H9 (cell line): ENCODE data around the gene SEC14L5. TPM values are rescaled to one million over a fixed set of nuclear protein-coding genes. Genes with fewer than 3 reads are reported as not detected.

Source experiments
- DNase-seq: peaks from one replicate; pipeline ENCODE4 v3.0.0-alpha.2; 2017
- H2AFZ ChIP-seq: one replicate; pipeline ENCODE4 v1.6.1; 2013; ENCODE audit warnings: mild to moderate bottlenecking, low read length, control low read depth, moderate library complexity
- H2AK5ac ChIP-seq: 2 replicates; pipeline ENCODE4 v1.6.1; 2013; ENCODE audit warnings: low read length, control low read depth, mixed read lengths; ENCODE audit not compliant: insufficient read length
- H2BK120ac ChIP-seq: one replicate; pipeline ENCODE4 v1.6.1; 2013; ENCODE audit warnings: low read depth, mild to moderate bottlenecking, low read length, control low read depth, inconsistent platforms; ENCODE audit not compliant: poor library complexity, severe bottlenecking
- H2BK12ac ChIP-seq: 2 replicates; pipeline ENCODE4 v1.6.1; 2013; ENCODE audit warnings: low read length, control low read depth, mixed read lengths, low read depth; ENCODE audit not compliant: insufficient read length
- H2BK15ac ChIP-seq: 2 replicates; pipeline ENCODE4 v1.6.1; 2013; ENCODE audit warnings: low read depth, low read length, control low read depth
- H2BK20ac ChIP-seq: one replicate; pipeline ENCODE4 v1.6.1; 2013; ENCODE audit warnings: low read depth, mild to moderate bottlenecking, low read length, control low read depth, inconsistent platforms; ENCODE audit not compliant: poor library complexity, severe bottlenecking
- H2BK5ac ChIP-seq: 2 replicates; pipeline ENCODE4 v1.6.1; 2013; ENCODE audit warnings: low read length, control low read depth, mixed read lengths; ENCODE audit not compliant: insufficient read length
- H3K14ac ChIP-seq: 2 replicates; pipeline ENCODE4 v1.6.1; 2013; ENCODE audit warnings: low read length, control low read depth; ENCODE audit not compliant: insufficient read depth
- H3K18ac ChIP-seq: 2 replicates; pipeline ENCODE4 v1.6.1; 2013; ENCODE audit warnings: low read depth, mild to moderate bottlenecking, mixed read lengths, low read length, control low read depth; ENCODE audit not compliant: insufficient read length
- H3K23ac ChIP-seq: 2 replicates; pipeline ENCODE4 v1.6.1; 2013; ENCODE audit warnings: low read length, control low read depth, mixed read lengths, low read depth; ENCODE audit not compliant: insufficient read length
- H3K23me2 ChIP-seq: 2 replicates; pipeline ENCODE4 v1.6.1; 2013; ENCODE audit warnings: low read depth, mild to moderate bottlenecking, mixed read lengths, low read length, control low read depth; ENCODE audit not compliant: insufficient read length, poor library complexity, severe bottlenecking
- H3K27ac ChIP-seq: 2 replicates; pipeline ENCODE4 v1.5.1; 2013; ENCODE audit warnings: low read length, control low read depth, mixed read lengths, low read depth; ENCODE audit not compliant: insufficient read length
- H3K27me3 ChIP-seq: 2 replicates; pipeline ENCODE4 v1.6.1; 2013; ENCODE audit warnings: low read length, control low read depth, inconsistent platforms; ENCODE audit not compliant: insufficient read depth
- H3K4ac ChIP-seq: 2 replicates; pipeline ENCODE4 v1.6.1; 2013; ENCODE audit warnings: low read depth, mild to moderate bottlenecking, control low read depth, inconsistent platforms, low read length, moderate library complexity
- H3K4me1 ChIP-seq: 2 replicates; pipeline ENCODE4 v1.6.1; 2013; ENCODE audit warnings: low read length, control low read depth, inconsistent platforms; ENCODE audit not compliant: insufficient read depth
- H3K4me2 ChIP-seq: 2 replicates; pipeline ENCODE4 v1.6.1; 2013; ENCODE audit warnings: low read length, control low read depth, mixed read lengths; ENCODE audit not compliant: insufficient read length, insufficient read depth
- H3K56ac ChIP-seq: 2 replicates; pipeline ENCODE4 v1.6.1; 2013; ENCODE audit warnings: low read depth, mild to moderate bottlenecking, mixed read lengths, low read length, control low read depth; ENCODE audit not compliant: insufficient read length
- H3K79me1 ChIP-seq: 2 replicates; pipeline ENCODE4 v1.6.1; 2013; ENCODE audit warnings: low read depth, mild to moderate bottlenecking, moderate library complexity, low read length, control low read depth, inconsistent platforms; ENCODE audit not compliant: insufficient read depth, poor library complexity, severe bottlenecking
- H3K79me2 ChIP-seq: 2 replicates; pipeline ENCODE4 v1.6.1; 2013; ENCODE audit warnings: low read length, control low read depth, inconsistent platforms; ENCODE audit not compliant: insufficient read depth
- H3K9ac ChIP-seq: 2 replicates; pipeline ENCODE4 v1.6.1; 2013; ENCODE audit warnings: low read length, control low read depth, mixed read lengths; ENCODE audit not compliant: insufficient read length; ENCODE audit errors: extremely low read depth
- H3K9me3 ChIP-seq: one replicate; pipeline ENCODE4 v1.6.1; 2013; ENCODE audit warnings: low read depth, low read length, inconsistent platforms; ENCODE audit not compliant: control insufficient read depth
- H3T11ph ChIP-seq: one replicate; pipeline ENCODE4 v1.6.1; 2013; ENCODE audit warnings: mild to moderate bottlenecking, low read length, control low read depth, inconsistent platforms
- H4K20me1 ChIP-seq: one replicate; pipeline ENCODE4 v1.6.1; 2013; ENCODE audit not compliant: control insufficient read depth, insufficient read length, insufficient read depth
- H4K5ac ChIP-seq: 2 replicates; pipeline ENCODE4 v1.6.1; 2013; ENCODE audit warnings: low read depth, mild to moderate bottlenecking, mixed read lengths, low read length, control low read depth; ENCODE audit not compliant: insufficient read length
- H4K8ac ChIP-seq: replicated peaks from 2 replicates; pipeline ENCODE4 v1.6.1; 2013; ENCODE audit warnings: low read length, control low read depth, mixed read lengths, low read depth; ENCODE audit not compliant: insufficient read length
- H4K91ac ChIP-seq: 2 replicates; pipeline ENCODE4 v1.6.1; 2013; ENCODE audit warnings: low read depth, mild to moderate bottlenecking, moderate library complexity, mixed read lengths, low read length, control low read depth; ENCODE audit not compliant: insufficient read length
- H3K27ac Mint-ChIP-seq, 3 experiments: 2 replicates in 2 of 3; 3 replicates in 1 of 3; pipeline ENCODE4 v1.8.0; 2020 to 2021; ENCODE audit warnings: mixed read lengths in 3 of 3, mild to moderate bottlenecking in 1 of 3, moderate library complexity in 1 of 3
- H3K27me3 Mint-ChIP-seq: 2 replicates; pipeline ENCODE4 v1.8.0; 2021; ENCODE audit warnings: low read depth, mild to moderate bottlenecking, moderate library complexity, mixed read lengths
- H3K36me3 Mint-ChIP-seq, 3 experiments: 2 replicates in 2 of 3; 3 replicates in 1 of 3; pipeline ENCODE4 v1.8.0; 2020 to 2021; ENCODE audit warnings: low read depth in 3 of 3, mixed read lengths in 3 of 3; ENCODE audit not compliant: insufficient read depth in 1 of 3
- H3K4me1 Mint-ChIP-seq, 2 experiments: 2 replicates each; pipeline ENCODE4 v1.8.0; 2020; ENCODE audit warnings: mixed read lengths in 2 of 2
- H3K4me3 Mint-ChIP-seq, 2 experiments: 2 replicates in 1 of 2; 3 replicates in 1 of 2; pipeline ENCODE4 v1.8.0; 2020 to 2021; ENCODE audit warnings: mild to moderate bottlenecking in 2 of 2, mixed read lengths in 2 of 2, moderate library complexity in 1 of 2
- H3K9me3 Mint-ChIP-seq, 2 experiments: 2 replicates in 1 of 2; 3 replicates in 1 of 2; pipeline ENCODE4 v1.8.0; 2020; ENCODE audit warnings: mild to moderate bottlenecking in 2 of 2, mixed read lengths in 2 of 2, moderate library complexity in 1 of 2
- WGBS: extraction: QIAGEN DNeasy Blood & Tissue Kit; methylation state at CpG from one replicate; pipeline ENCODE4 v1.1.7; 2013; ENCODE audit warnings: missing lambda C conversion rate, low lambda C conversion rate, mixed read lengths; ENCODE audit not compliant: insufficient read length; ENCODE audit errors: extremely low coverage; 5-methylcytosine and 5-hydroxymethylcytosine counted together
- total RNA-seq: library from RNA; stranded (reverse); gene quantifications from 2 replicates; pipeline ENCODE4 v1.2.1, GENCODE V29; 2021
- TF ChIP-seq, protein P1 (sequence below): fragments of 200-600 bp; sonication (generic); conservative IDR thresholded peaks from 3 replicates; pipeline ENCODE4 v1.8.0; 2021; ENCODE audit warnings: antibody characterized with exemption, mild to moderate bottlenecking

Gene SEC14L5
- total RNA-seq, 1 experiment from 2014 or later, result 4.1 TPM

DNA sequence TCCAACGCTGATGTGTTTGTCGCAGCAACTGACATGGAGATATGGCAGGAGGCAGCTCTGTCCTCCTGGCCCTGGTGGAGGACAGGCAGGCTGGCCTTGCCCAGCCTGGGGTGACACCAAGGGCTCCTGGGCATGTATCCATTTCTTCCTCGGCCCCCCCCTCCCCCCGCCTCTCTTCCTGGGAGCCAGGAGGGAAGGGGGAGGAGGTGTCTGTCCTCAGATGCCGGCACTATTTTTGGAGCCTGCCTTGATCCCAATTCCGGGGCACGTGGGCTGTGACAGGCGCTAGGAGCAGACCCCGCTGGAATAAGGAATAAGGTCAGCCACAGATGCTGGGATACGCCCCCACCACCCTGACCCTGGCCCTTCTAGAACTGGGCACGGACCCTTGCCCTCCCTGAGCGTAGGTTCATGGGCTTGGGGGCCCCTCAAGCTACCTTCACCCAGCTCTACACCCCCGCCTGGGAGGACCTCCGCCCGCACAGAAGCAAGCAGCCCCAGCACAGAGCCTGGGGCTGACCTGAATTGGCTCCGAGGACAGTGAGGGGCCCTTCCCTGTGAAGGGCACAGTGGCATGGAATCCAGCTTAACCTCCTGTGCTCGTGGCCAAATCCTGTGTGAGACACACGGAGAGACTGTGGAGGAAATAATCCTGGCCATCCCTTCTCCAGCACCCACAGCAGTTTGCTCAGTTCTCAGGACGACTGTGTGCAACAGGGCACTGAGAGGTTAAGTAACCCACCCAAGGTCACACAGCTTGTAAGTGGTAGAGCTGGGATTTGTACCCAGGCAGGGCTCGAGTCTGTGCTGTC is 24.1 kb downstream of the SEC14L5 start:
- Histone ChIP-seq H3K4me1 (no peaks in the 10 kb centered on the region), H3K14ac (no peak overlapping the region), H3K4ac (no peak overlapping the region), H2AK5ac (no peak overlapping the region), H4K8ac (no peak overlapping the region), H3K27ac (no peak overlapping the region), H3K27me3 (peaks cover 2% of the 10 kb centered on the region; the same call in 1 of the 2 replicates), H3K9ac (no peak overlapping the region), H2AFZ (no peak overlapping the region), H3K23ac (no peak overlapping the region), H3K56ac (no peak overlapping the region), H3K18ac (no peak overlapping the region), H2BK15ac (no peak overlapping the region), H3K79me1 (no peaks in the 10 kb centered on the region), H3K23me2 (peaks cover under 1% of the 10 kb centered on the region), H3T11ph (no peak overlapping the region), H4K5ac (no peak overlapping the region), H4K91ac (no peak overlapping the region), H2BK5ac (no peak overlapping the region), H3K9me3 (no peaks in the 10 kb centered on the region), H2BK20ac (no peak overlapping the region), H2BK120ac (no peak overlapping the region), H3K4me2 (no peak overlapping the region), H3K79me2 (no peaks in the 10 kb centered on the region), H4K20me1 (no peaks in the 10 kb centered on the region), H2BK12ac (no peak overlapping the region)
- no peak for DNase-seq
- H3K9me3 Mint-ChIP-seq, result no peaks in the 10 kb centered on the region; a peak in 1 of 5 replicates
- peaks cover 0 to 6% of the 10 kb centered on the region in 2 experiments; a peak in 2 of 4 replicates for H3K4me1 Mint-ChIP-seq
- TF ChIP-seq, protein P1, sequence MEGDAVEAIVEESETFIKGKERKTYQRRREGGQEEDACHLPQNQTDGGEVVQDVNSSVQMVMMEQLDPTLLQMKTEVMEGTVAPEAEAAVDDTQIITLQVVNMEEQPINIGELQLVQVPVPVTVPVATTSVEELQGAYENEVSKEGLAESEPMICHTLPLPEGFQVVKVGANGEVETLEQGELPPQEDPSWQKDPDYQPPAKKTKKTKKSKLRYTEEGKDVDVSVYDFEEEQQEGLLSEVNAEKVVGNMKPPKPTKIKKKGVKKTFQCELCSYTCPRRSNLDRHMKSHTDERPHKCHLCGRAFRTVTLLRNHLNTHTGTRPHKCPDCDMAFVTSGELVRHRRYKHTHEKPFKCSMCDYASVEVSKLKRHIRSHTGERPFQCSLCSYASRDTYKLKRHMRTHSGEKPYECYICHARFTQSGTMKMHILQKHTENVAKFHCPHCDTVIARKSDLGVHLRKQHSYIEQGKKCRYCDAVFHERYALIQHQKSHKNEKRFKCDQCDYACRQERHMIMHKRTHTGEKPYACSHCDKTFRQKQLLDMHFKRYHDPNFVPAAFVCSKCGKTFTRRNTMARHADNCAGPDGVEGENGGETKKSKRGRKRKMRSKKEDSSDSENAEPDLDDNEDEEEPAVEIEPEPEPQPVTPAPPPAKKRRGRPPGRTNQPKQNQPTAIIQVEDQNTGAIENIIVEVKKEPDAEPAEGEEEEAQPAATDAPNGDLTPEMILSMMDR, result no peak
- H3K27ac Mint-ChIP-seq, result no peak overlapping the region
- WGBS, result no CpG with 5 or more reads among the region's 20 CpGs
- H3K36me3 Mint-ChIP-seq, result no peaks in the 10 kb centered on the region
- H3K27me3 Mint-ChIP-seq, result peaks cover 27% of the 10 kb centered on the region
- H3K4me3 Mint-ChIP-seq, result no peak overlapping the region
